Endothelial cell of umbilical vein (primary cell): Measurements from ENCODE around the gene NEMP1. TPM values are rescaled to one million over a fixed set of nuclear protein-coding genes. Genes with fewer than 3 reads are reported as not detected.

Source experiments
- BruUV-seq: library from RNA; stranded (reverse); fragments of 400-500 nt; replicated peaks from 2 replicates; lab custom pipeline; 2021; lab: Mats Ljungman, UMichigan
- CTCF ChIA-PET: fragments of 300-600, 350-600 bp; sonication (Branson Sonifier 250); formaldehyde crosslinking; loops from one replicate; lab custom pipeline; 2021; ENCODE audit warnings: antibody characterized with exemption, inconsistent platforms; lab: Charles Lee
- POLR2A ChIA-PET: fragments of 300-600, 350-600 bp; sonication (Branson Sonifier 250); formaldehyde crosslinking; loops from one replicate; lab custom pipeline; 2021; ENCODE audit warnings: antibody characterized with exemption, inconsistent platforms; lab: Charles Lee
- DNase-seq: peaks from one replicate; pipeline ENCODE4 v3.0.0-alpha.2; 2011; ENCODE audit warnings: low read depth, low spot score
- FAIRE-seq: peaks from 2 replicates; lab custom pipeline; 2011; peaks lifted over from hg19 to GRCh38; lab: Jason Lieb, UNC
- H2AFZ ChIP-seq: 2 replicates; pipeline ENCODE4 v1.6.0; 2012; ENCODE audit warnings: low read depth, low read length, control low read depth, inconsistent platforms
- H3K27ac ChIP-seq: 2 replicates; pipeline ENCODE4 v1.5.1; 2011; ENCODE audit warnings: low read depth, mild to moderate bottlenecking, control low read depth, low read length, moderate library complexity; ENCODE audit not compliant: insufficient read depth
- H3K27me3 ChIP-seq, 2 experiments: 2 replicates each; pipeline versions ENCODE4 v1.6.0 to v1.6.1; 2011; ENCODE audit warnings: low read length in 2 of 2, mixed read lengths in 1 of 2; ENCODE audit not compliant: control insufficient read depth in 2 of 2, insufficient read depth in 2 of 2
- H3K36me3 ChIP-seq, 2 experiments: 2 replicates in 1 of 2; 3 replicates in 1 of 2; pipeline ENCODE4 v1.5.1; 2011; ENCODE audit warnings: low read length in 2 of 2, mild to moderate bottlenecking in 1 of 2, moderate library complexity in 1 of 2; ENCODE audit not compliant: control insufficient read depth in 2 of 2, insufficient read depth in 2 of 2; ENCODE audit errors: extremely low read depth in 1 of 2
- H3K4me1 ChIP-seq: 3 replicates; pipeline ENCODE4 v1.5.1; 2011; ENCODE audit warnings: mild to moderate bottlenecking, low read length; ENCODE audit not compliant: control insufficient read depth, insufficient read depth; ENCODE audit errors: extremely low read depth
- H3K4me2 ChIP-seq: 2 replicates; pipeline ENCODE4 v1.6.1; 2011; ENCODE audit warnings: low read length, control low read depth, mixed read lengths; ENCODE audit not compliant: insufficient read depth
- H3K4me3 ChIP-seq, 3 experiments: fragments of 200-600 bp in 1 of 3; sonication (generic), shearing (Covaris generic) in 1 of 3; replicated peaks in 1 of 3; 2 replicates each; pipeline ENCODE4 v1.5.1; 2011 to 2016; ENCODE audit warnings: control low read depth in 3 of 3, low read length in 3 of 3, mild to moderate bottlenecking in 2 of 3, inconsistent platforms in 1 of 3, low read depth in 1 of 3, moderate library complexity in 1 of 3; ENCODE audit not compliant: insufficient read depth in 1 of 3
- H3K79me2 ChIP-seq: 2 replicates; pipeline ENCODE4 v1.6.0; 2012; ENCODE audit warnings: low read length, inconsistent platforms; ENCODE audit not compliant: control insufficient read depth, insufficient read depth
- H3K9ac ChIP-seq: replicated peaks from 2 replicates; pipeline ENCODE3; 2011; ENCODE audit warnings: low read length, control low read depth; ENCODE audit not compliant: insufficient read depth; ENCODE audit errors: extremely low read depth
- H3K9me1 ChIP-seq: replicated peaks from 3 replicates; pipeline ENCODE4 v1.6.0; 2011; ENCODE audit warnings: mild to moderate bottlenecking, low read length; ENCODE audit not compliant: control insufficient read depth, insufficient read depth; ENCODE audit errors: extremely low read depth
- H3K9me3 ChIP-seq: replicated peaks from 2 replicates; pipeline ENCODE4 v1.5.1; 2012; ENCODE audit warnings: low read length, inconsistent platforms; ENCODE audit not compliant: control insufficient read depth, insufficient read depth
- H4K20me1 ChIP-seq: replicated peaks from 2 replicates; pipeline ENCODE3; 2011; ENCODE audit warnings: mild to moderate bottlenecking, low read length; ENCODE audit not compliant: control insufficient read depth, insufficient read depth; ENCODE audit errors: extremely low read depth
- EZH2 ChIP-seq: IDR thresholded peaks from 2 replicates; pipeline ENCODE4 v1.6.1; 2012; ENCODE audit warnings: borderline replicate concordance, low read depth, mild to moderate bottlenecking, moderate library complexity, low read length, inconsistent platforms; ENCODE audit not compliant: severe bottlenecking
- FOS ChIP-seq: IDR thresholded peaks from 2 replicates; pipeline ENCODE4 v1.6.1; 2011; ENCODE audit warnings: mild to moderate bottlenecking, low read length, moderate library complexity, borderline replicate concordance; ENCODE audit not compliant: insufficient read depth
- GATA2 ChIP-seq: IDR thresholded peaks from 2 replicates; pipeline ENCODE4 v1.7.0; 2011; ENCODE audit warnings: low read depth, mild to moderate bottlenecking, moderate library complexity, mixed read lengths, low read length; ENCODE audit not compliant: insufficient read length, insufficient read depth
- JUN ChIP-seq: IDR thresholded peaks from 2 replicates; pipeline ENCODE4 v1.6.1; 2011; ENCODE audit warnings: borderline replicate concordance, low read depth; ENCODE audit not compliant: insufficient read length, insufficient read depth
- MYC ChIP-seq: IDR thresholded peaks from one replicate; pipeline ENCODE4 v1.6.1; 2011; ENCODE audit warnings: mild to moderate bottlenecking, low read depth, low read length
- POLR2A ChIP-seq: IDR thresholded peaks from 2 replicates; pipeline ENCODE4 v1.6.1; 2012; ENCODE audit warnings: low read depth, mild to moderate bottlenecking, control low read depth, low read length
- POLR2AphosphoS5 ChIP-seq: IDR thresholded peaks from 2 replicates; pipeline ENCODE4 v1.6.1; 2012; ENCODE audit warnings: low read depth, mild to moderate bottlenecking, control low read depth, low read length, moderate library complexity; ENCODE audit not compliant: insufficient read depth
- dilution Hi-C: fragments of 300-500 bp; cut with MboI; formaldehyde crosslinking; loops from one replicate; pipeline ENCODE4 v1.15.0; 2019; ENCODE audit warnings: low sequenced_read_pairs; ENCODE audit not compliant: extremely low pct_ligation_motif_present
- intact Hi-C: fragments of 100-400 bp; cut with micrococcal nuclease; formaldehyde crosslinking; loops from one replicate; pipeline ENCODE4 v1.10.0; 2022
- polyA plus RNA-seq, 4 experiments: library from polyadenylated mRNA; depleted of rRNA in 3 of 4; stranded (reverse) in 3 of 4; unstranded in 1 of 4; fragments of >200 nt; gene quantifications; 2 replicates each; pipeline versions ENCODE4 v1.2.1 to v1.2.3, GENCODE V29; 2011 to 2012; ENCODE audit warnings: missing spikeins in 1 of 4
- total RNA-seq: library from RNA; stranded (reverse); gene quantifications from 2 replicates; pipeline ENCODE4 v1.2.3, GENCODE V29; 2021
- TF ChIP-seq, protein P1 (sequence below): IDR thresholded peaks from 2 replicates; pipeline ENCODE4 v1.6.1; 2011; ENCODE audit not compliant: insufficient read depth, insufficient read length
- TF ChIP-seq, protein P2 (sequence below), 2 donors: IDR thresholded peaks; 1 replicate in 1 of 2; 2 replicates in 1 of 2; pipeline ENCODE4 v1.5.1; 2011; ENCODE audit warnings: low read length in 2 of 2, mild to moderate bottlenecking in 2 of 2, moderate library complexity in 2 of 2, control low read depth in 1 of 2, inconsistent platforms in 1 of 2, low read depth in 1 of 2; ENCODE audit not compliant: insufficient read depth in 1 of 2; ENCODE audit errors: extremely low read depth in 1 of 2

The NEMP1 gene
- total and polyA plus RNA-seq, 2 donors (not counting 3 experiments of a cell fraction or from before 2014, with no cell fraction given) = 10.8 to 21.5 TPM

DNA sequence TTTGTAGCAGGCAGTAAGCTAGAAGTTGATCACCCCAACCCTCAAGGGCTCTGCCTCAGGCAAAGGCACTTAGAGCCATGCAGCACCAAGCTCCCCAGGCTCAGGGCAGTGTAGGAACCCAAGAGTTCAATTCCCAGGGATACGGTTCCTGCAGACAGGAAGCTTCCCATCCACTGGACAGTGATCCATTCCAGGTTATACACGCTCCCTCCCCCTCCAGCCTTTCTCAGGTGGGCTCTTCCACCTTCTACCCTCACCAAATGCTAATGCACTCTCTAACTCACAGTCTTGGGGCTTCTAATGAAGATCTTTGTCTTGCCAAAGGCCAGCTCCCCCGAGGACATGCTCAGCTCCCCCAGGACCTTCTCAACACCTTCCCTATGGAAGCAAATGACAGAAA is 41.3 kb downstream of the NEMP1 start:
- CTCF ChIA-PET = interaction anchor here (0.6 kb wide), 1 partner anchor 13 kb away, joined by 3 read pairs; the partner anchor contains the start of gene MYO1A
- dilution Hi-C loops = no loop called here

More for the DNA sequence above, 41.3 kb downstream of the NEMP1 start:
- Histone ChIP-seq H3K4me1 (no peaks in the 10 kb centered on the region), H3K4me3 (no peak overlapping the region), H3K27ac (no peak overlapping the region), H3K27me3 (peaks cover 16 to 32% of the 10 kb centered on the region in 2 experiments), H3K4me2 (no peak overlapping the region), H3K9me3 (no peaks in the 10 kb centered on the region), H4K20me1 (no peaks in the 10 kb centered on the region), H3K79me2 (no peaks in the 10 kb centered on the region), H3K36me3 (no peaks in the 10 kb centered on the region), H3K9ac (no peak overlapping the region), H2AFZ (no peak overlapping the region), H3K9me1 (no peaks in the 10 kb centered on the region)
- POLR2A ChIA-PET = no interaction called here
- FAIRE-seq (no peak), DNase-seq (no peak)
- TF ChIP-seq POLR2A (no peak), EZH2 (no peak), GATA2 (no peak), MYC (no peak), POLR2AphosphoS5 (no peak), JUN (no peak), FOS (no peak)
- TF ChIP-seq, protein P1, sequence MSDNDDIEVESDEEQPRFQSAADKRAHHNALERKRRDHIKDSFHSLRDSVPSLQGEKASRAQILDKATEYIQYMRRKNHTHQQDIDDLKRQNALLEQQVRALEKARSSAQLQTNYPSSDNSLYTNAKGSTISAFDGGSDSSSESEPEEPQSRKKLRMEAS = no peak
- TF ChIP-seq, protein P2, sequence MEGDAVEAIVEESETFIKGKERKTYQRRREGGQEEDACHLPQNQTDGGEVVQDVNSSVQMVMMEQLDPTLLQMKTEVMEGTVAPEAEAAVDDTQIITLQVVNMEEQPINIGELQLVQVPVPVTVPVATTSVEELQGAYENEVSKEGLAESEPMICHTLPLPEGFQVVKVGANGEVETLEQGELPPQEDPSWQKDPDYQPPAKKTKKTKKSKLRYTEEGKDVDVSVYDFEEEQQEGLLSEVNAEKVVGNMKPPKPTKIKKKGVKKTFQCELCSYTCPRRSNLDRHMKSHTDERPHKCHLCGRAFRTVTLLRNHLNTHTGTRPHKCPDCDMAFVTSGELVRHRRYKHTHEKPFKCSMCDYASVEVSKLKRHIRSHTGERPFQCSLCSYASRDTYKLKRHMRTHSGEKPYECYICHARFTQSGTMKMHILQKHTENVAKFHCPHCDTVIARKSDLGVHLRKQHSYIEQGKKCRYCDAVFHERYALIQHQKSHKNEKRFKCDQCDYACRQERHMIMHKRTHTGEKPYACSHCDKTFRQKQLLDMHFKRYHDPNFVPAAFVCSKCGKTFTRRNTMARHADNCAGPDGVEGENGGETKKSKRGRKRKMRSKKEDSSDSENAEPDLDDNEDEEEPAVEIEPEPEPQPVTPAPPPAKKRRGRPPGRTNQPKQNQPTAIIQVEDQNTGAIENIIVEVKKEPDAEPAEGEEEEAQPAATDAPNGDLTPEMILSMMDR (IDR thresholded peaks at IDR 0.05; ENCODE audit: extremely low read depth in 1 of 2, insufficient read depth in 1 of 2, low read depth in 1 of 2, low read length in 2 of 2) = no peak
- intact Hi-C loops = no loop called here
- BruUV-seq = no TSS peak
